Measurements from ENCODE around the gene LRIG2. TPM values are rescaled to one million over a fixed set of nuclear protein-coding genes. Genes with fewer than 3 reads are reported as not detected.

The LRIG2 gene
- total RNA-seq, 1 experiment from 2014 or later = 23.2 TPM

- peaks cover 0 to 11% (median 1%) of the 10 kb centered on the region in 3 experiments; a peak in 4 of 7 replicates for H3K36me3 Mint-ChIP-seq (ENCODE audit: insufficient read depth in 1 of 3, low read depth in 3 of 3)
- TF ChIP-seq, protein P1, sequence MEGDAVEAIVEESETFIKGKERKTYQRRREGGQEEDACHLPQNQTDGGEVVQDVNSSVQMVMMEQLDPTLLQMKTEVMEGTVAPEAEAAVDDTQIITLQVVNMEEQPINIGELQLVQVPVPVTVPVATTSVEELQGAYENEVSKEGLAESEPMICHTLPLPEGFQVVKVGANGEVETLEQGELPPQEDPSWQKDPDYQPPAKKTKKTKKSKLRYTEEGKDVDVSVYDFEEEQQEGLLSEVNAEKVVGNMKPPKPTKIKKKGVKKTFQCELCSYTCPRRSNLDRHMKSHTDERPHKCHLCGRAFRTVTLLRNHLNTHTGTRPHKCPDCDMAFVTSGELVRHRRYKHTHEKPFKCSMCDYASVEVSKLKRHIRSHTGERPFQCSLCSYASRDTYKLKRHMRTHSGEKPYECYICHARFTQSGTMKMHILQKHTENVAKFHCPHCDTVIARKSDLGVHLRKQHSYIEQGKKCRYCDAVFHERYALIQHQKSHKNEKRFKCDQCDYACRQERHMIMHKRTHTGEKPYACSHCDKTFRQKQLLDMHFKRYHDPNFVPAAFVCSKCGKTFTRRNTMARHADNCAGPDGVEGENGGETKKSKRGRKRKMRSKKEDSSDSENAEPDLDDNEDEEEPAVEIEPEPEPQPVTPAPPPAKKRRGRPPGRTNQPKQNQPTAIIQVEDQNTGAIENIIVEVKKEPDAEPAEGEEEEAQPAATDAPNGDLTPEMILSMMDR (conservative IDR thresholded peaks at IDR 0.05) = no peak
- Histone ChIP-seq H2BK20ac (ENCODE audit: low read depth, low read length, poor library complexity, severe bottlenecking) (no peak overlapping the region), H3K56ac (ENCODE audit: insufficient read length, low read depth, low read length) (no peak overlapping the region), H4K20me1 (ENCODE audit: control insufficient read depth, insufficient read depth, insufficient read length) (no peaks in the 10 kb centered on the region), H2BK120ac (ENCODE audit: low read depth, low read length, poor library complexity, severe bottlenecking) (no peak overlapping the region), H3K9me3 (ENCODE audit: control insufficient read depth, low read depth, low read length) (no peaks in the 10 kb centered on the region), H3K27ac (ENCODE audit: insufficient read length, low read depth, low read length) (no peak overlapping the region), H3K14ac (ENCODE audit: insufficient read depth, low read length) (no peak overlapping the region), H3K18ac (ENCODE audit: insufficient read length, low read depth, low read length) (no peak overlapping the region), H2BK15ac (ENCODE audit: low read depth, low read length) (no peak overlapping the region), H3K23me2 (ENCODE audit: insufficient read length, low read depth, low read length, poor library complexity, severe bottlenecking) (no peaks in the 10 kb centered on the region), H3K4ac (ENCODE audit: low read depth, low read length) (no peak overlapping the region), H4K91ac (ENCODE audit: insufficient read length, low read depth, low read length) (no peak overlapping the region), H3K4me1 (ENCODE audit: insufficient read depth, low read length) (peaks cover 4% of the 10 kb centered on the region; the same call in 1 of the 2 replicates), H3K9ac (ENCODE audit: extremely low read depth, insufficient read length, low read length) (no peak overlapping the region), H4K5ac (ENCODE audit: insufficient read length, low read depth, low read length) (no peak overlapping the region), H2AK5ac (ENCODE audit: insufficient read length, low read length) (no peak overlapping the region), H3T11ph (ENCODE audit: low read length) (no peak overlapping the region), H3K4me2 (ENCODE audit: insufficient read depth, insufficient read length, low read length) (no peak overlapping the region), H3K79me1 (ENCODE audit: insufficient read depth, low read depth, low read length, poor library complexity, severe bottlenecking) (no peaks in the 10 kb centered on the region), H2BK12ac (ENCODE audit: insufficient read length, low read depth, low read length) (no peak overlapping the region), H4K8ac (replicated peaks; ENCODE audit: insufficient read length, low read depth, low read length) (no peak overlapping the region), H2AFZ (ENCODE audit: low read length) (no peak overlapping the region), H2BK5ac (ENCODE audit: insufficient read length, low read length) (no peak overlapping the region), H3K23ac (ENCODE audit: insufficient read length, low read depth, low read length) (no peak overlapping the region), H3K79me2 (ENCODE audit: insufficient read depth, low read length) (no peaks in the 10 kb centered on the region), H3K27me3 (ENCODE audit: insufficient read depth, low read length) (no peaks in the 10 kb centered on the region)
- no peaks in the 10 kb centered on the region; a peak in 1 of 5 replicates for H3K9me3 Mint-ChIP-seq
- no peak for DNase-seq
- H3K4me3 Mint-ChIP-seq = no peak overlapping the region
- H3K27me3 Mint-ChIP-seq (ENCODE audit: low read depth) = no peaks in the 10 kb centered on the region; the same call in 1 of the 2 replicates
- no peak overlapping the region for H3K27ac Mint-ChIP-seq
- peaks cover 21 to 25% of the 10 kb centered on the region in 2 experiments for H3K4me1 Mint-ChIP-seq
These were observed 65.8 kb downstream of the LRIG2 start for GRCh38 chr1:113138778-113139177.
